GM08714 (cell line): Measurements from ENCODE around the gene HSPG2.

Experiments
- H3K4me3 ChIP-seq: fragments of 200-500 bp; sonication (Bioruptor generic); 2 replicates; pipeline ENCODE4 v1.5.1; 2014; ENCODE audit warnings: mild to moderate bottlenecking, low read length, inconsistent platforms
- ZNF274 ChIP-seq: IDR thresholded peaks from 2 replicates; pipeline ENCODE4 v1.6.1; 2012; ENCODE audit warnings: mild to moderate bottlenecking, low read depth, low read length

Gene HSPG2

GRCh38 chr1:21904704-21905520, 32.2 kb downstream of the HSPG2 start:
- no peak for TF ChIP-seq ZNF274
- no peak overlapping the region for H3K4me3 ChIP-seq

- no peak for TF ChIP-seq ZNF274
- H3K4me3 ChIP-seq, result no peak overlapping the region
These were observed 32.7 kb downstream of the HSPG2 start for GRCh38 chr1:21904454-21904703.

- H3K4me3 ChIP-seq, result no peak overlapping the region
- TF ChIP-seq ZNF274, result no peak
These were observed 33.3 kb downstream of the HSPG2 start for GRCh38 chr1:21903638-21904453.

DNA sequence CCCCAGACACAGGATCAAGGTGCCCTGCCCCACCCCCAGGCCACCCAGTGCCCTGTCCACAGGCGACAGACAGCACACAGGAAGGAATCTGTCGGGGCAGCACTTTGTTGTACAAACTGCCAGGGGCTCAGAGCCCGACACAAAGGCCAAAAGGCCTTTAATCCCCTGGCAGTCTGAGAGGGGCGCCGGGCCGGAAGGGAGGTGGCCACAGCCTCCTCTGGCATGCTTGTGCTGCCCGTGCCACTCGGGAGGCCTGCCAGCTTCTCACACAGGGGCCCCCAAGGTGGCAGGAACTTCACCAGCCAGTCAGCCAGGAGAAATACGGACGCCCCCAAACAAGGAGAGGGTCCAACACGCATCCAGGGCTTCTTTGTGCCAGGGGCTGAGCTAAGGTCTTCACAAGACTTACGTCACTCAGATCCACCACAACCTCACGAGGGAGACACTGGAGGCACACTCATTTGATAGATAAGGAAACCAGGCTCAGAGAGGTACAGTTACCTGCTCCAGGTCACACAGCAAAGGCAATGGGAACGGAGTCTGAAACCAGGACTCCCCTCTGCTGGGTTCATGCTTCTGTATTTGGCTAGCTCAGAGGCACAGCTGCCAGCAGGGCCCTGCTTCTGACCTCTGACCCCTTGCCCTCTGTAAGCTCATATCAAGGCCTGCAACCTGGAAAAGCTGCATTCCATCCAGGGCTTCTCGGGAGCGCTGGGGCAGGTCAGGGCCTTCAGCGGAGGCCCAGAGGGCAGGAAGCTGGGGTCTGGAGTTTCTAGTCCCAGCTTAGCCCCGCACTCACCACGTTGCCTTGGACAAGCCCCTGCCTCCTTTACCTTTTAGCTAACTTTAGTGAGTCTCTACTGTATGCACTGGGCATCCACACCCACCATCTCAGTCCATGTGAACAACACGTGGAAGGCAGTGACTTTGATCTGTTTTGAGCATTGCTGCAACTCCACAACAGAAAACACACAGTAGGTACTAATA, 34.8 kb downstream of the HSPG2 start:
- no peak for TF ChIP-seq ZNF274

DNA sequence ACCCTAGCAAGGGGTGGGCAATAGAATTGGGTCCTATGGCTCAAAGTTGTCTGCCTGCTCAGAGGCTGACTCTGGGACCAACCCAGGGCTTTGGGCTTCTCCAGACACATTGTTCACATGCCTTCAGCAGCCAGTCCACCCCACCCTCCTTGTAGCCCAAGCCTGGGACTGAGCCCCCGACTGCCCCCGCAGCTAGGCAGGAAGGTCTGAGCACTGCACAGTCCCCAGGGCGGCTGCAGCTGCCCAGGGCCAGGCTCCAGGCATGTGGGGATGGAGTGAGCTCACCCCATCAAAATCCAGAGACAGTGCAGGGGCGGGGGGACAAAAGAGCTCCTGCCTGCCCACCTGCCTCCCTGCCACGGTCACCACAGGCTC, 35.6 kb downstream of the HSPG2 start:
- TF ChIP-seq ZNF274, result no peak
- no peak overlapping the region for H3K4me3 ChIP-seq

More for the DNA sequence above, 34.8 kb downstream of the HSPG2 start:
- H3K4me3 ChIP-seq, result no peak overlapping the region

DNA sequence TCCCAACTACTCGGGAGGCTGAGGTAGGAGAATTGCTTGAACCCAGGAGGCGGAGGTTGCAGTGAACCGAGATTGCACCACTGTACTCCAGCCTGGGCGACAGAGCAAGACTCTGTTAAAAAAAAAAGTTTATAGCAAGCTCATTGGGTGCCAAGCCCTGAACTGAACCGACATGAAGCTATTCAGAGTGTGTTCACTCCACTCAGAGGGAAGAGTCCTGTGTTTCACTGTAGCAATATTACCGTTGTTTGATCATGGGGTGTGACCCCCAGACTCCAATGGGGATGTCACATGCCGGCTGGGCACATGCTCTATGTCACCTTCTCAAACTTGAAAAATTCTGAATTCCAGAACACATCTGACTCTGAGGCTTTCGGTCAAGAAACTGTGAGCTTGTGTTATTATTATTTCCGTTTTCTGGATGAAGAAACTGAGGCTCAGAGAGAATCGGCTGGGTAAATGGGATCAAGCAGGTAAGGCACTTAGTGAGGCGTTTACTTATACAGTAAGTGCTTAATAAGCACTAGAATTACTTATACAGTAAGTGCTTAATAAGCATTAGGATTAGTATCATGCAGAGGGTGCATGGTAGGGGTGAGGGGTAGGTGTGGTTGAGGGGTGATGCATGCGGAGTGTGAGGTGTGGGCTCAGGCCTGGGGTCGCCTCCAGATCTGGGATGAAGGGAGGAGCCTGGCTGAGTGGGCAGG, 36.2 kb downstream of the HSPG2 start:
- no peak for TF ChIP-seq ZNF274
- no peak overlapping the region for H3K4me3 ChIP-seq

GRCh38 chr1:21899987-21900386, 37.1 kb downstream of the HSPG2 start:
- no peak overlapping the region for H3K4me3 ChIP-seq
- TF ChIP-seq ZNF274, result no peak

DNA sequence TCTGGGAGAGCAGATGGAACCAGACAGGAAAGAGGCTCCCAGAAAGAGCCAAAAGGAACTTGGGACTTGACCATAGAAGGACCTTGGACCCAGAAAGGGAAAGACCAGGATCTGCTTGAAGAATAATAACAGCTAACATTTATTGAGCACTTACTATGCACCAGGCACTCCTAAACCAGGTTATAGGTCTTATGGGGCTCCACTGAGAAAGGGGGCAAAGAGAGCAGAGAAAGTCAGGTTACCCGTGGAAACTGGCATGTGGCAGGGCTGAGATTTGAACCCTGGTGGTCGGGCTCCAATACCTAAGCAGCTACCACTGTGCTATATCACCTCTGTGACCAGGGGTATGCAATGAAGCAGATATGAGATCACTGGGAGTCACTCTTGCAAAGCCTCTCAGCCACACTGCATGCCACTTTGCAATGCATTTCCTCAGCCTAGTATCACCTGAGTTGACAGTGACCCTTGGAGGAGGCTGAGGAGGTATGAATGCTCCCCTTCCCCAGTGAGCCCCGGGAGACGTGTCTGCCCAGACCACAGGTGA, 37.8 kb downstream of the HSPG2 start:
- TF ChIP-seq ZNF274, result no peak
- H3K4me3 ChIP-seq, result no peak overlapping the region

DNA sequence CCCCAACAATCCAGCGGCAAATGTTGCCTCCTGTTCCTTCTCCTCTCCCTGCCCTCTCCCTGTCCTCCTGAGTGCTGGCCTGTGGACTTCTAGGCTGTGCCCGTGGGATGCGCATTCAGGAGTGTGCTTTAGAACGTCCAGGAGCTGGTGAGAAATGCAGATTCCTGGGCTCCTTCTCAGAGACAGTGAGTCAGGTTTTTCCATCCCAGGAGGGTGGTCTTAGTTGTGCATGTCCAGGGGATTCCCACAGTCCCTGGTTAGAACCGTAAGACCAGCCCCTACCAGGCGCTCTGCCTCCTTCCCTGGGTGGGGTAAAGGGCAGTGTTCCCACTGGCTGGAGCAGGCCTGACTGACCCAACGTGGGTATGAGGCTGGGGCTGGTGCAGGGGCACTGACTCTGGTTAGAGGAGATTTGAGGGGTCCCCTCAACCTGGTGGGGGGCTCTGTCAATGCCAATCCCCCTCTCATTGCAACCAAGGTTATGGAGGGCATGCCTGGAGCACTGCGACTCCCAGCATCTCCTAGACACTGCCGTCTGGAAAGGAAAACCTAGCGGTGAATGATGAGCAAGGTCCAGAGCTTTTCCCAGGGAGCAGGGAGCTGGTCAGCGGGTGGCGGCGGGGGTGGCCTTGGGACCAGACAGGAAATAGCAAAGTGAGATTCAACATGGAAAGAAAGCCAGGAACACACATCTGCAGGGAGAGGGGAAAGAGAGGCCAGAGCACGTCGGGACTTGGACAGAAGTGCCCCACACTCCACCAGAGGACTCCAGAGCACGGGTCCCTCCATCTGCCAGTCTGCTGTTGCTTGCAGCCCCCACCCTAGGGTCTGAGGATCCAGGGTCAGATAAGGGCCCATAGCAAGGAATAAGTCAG, 38.5 kb downstream of the HSPG2 start:
- no peak for TF ChIP-seq ZNF274
- H3K4me3 ChIP-seq, result no peak overlapping the region

GRCh38 chr1:21897844-21898243, 39.3 kb downstream of the HSPG2 start:
- no peak for TF ChIP-seq ZNF274
- no peak overlapping the region for H3K4me3 ChIP-seq

GRCh38 chr1:21896652-21897532, 40.2 kb downstream of the HSPG2 start:
- no peak overlapping the region for H3K4me3 ChIP-seq
- TF ChIP-seq ZNF274, result no peak

- no peak for TF ChIP-seq ZNF274
- no peak overlapping the region for H3K4me3 ChIP-seq
These were observed 41.1 kb downstream of the HSPG2 start for GRCh38 chr1:21896026-21896425.
